HG03066 (cell line): ENCODE measurements around the gene CKAP2L.
A peak's percentile ranks its signal among the peaks of the same experiment; 100 is the strongest.

Experiments used
- ATAC-seq: cut with Tn5 transposase; IDR thresholded peaks from one replicate; pipeline ENCODE4 v1.9.1; 2021; ENCODE audit warnings: low read depth; ENCODE audit not compliant: unreplicated experiment

CKAP2L gene

DNA sequence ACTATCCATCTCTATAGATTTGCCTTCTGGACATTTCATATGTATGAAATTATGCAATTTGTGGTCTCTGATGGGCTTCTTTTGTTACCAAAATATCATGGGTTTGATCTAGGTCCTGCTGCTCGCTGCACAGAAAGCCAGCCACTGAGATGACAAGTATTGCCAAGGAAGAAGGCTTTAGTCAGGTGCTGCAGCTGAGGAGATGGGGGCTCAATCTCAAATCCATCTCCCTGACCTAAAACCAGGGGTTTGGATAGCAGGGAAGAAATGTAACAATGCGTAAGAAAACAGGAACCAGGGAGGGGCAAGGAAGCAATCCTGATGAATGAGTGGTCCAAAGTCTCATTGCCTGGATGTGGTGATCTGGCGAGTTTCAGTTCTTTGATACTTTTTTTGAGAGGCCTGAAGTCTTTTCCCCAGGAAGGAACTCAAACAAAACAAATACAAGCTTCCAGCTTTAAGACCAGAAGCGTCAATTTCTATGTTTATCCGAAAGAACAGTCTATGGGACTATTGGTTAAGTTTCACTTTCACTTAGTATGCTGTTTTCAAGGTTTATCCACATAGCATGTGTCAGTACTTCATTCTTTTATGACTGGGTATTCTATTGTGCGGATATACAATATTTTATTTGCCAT, 3.4 kb upstream of the CKAP2L start:
- ATAC-seq: no peak

DNA sequence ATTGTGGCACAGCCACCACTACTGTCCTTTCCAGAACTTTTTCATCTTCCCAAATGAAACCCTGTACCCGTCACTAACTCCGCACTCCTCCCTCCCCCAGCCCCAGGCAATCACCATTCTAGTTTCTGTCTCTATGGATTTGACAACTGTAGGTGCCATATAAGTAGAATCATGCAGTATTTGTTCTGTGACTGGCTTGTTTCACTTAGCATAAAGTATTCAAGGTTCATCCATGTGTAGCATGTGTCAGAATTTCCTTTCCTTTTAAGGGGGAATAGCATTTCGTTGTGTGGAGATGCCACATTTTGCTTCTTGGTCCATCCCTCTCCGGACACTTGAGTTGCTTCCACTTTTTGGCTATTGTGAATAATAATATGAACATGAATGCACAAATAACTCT, 842 bp upstream of the CKAP2L start:
- ATAC-seq: no peak

DNA sequence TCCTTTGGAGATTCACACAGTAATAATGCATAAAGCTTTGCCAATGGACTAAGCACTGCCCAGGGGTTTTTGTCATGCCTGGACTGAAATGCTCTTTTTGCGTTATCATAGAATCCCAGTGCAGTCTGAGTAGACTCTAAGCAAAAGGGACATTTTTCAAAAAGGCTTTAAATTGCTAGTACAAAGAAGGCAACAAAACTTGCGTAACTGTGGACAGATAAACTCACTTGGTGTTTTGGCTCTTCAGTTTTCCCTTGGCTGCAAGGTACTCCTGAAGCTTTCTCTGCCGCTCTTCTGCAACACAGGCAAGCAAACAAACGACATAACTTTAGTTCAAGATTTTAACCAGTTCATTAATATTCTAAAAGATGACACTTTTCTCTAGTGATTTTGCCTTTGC, 2.1 kb downstream of the CKAP2L start:
- ATAC-seq: no peak

DNA sequence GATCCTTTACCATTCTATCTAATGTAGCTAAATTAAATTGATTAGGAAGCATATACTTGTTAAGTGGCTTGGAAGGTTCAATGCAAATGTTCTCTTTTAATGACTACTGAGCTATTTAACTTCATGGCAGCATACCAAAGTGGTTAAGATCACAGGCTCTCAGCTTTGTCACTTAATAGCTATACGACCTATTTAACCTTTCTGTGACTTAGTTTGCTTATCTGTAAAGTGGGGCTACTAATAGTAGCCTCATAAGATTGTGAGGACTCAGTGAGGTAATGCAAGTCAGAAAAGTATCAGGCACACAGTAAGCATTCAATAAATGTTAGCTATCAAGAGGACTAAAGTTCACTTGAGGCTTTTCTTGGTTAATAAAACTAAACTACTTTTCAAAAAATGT, 4.3 kb downstream of the CKAP2L start:
- ATAC-seq: no peak

DNA sequence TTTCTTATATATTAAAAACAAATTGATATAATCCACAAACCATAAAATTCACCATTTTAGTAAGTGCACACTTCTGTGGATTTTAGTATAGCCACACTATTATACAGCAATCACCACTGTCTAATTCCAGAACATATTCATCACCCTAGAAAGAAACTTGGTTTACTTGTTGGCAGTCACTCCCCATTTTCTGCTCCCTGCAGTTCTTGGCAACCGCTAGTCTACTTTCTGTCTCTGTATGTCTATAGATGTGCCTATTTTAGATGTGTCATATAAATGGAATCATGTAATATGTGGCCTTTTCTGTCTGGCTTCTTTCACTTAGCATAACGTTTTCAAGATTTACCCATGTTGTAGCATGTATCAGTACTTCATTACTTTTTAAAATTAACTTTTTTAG, 5.7 kb downstream of the CKAP2L start:
- no peak for ATAC-seq

DNA sequence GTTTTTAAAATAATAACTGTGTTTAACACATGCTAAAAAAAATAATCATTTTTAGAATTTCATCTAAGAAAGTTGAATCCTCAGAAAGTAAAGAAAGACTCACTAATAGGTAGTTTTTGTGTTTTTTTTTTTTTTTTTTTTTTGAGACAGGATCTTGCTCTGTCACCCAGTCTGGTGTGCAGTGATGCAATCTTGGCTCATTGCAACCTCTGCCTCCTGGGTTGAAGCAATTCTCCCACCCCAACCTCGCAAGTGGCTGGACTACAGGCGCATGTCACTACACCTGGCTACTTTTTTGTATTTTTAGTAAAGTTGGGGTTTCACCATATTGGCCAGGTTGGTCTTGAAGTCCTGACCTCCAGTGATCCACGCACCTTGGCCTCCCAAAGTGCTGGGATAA, 7.1 kb downstream of the CKAP2L start:
- no peak for ATAC-seq

DNA sequence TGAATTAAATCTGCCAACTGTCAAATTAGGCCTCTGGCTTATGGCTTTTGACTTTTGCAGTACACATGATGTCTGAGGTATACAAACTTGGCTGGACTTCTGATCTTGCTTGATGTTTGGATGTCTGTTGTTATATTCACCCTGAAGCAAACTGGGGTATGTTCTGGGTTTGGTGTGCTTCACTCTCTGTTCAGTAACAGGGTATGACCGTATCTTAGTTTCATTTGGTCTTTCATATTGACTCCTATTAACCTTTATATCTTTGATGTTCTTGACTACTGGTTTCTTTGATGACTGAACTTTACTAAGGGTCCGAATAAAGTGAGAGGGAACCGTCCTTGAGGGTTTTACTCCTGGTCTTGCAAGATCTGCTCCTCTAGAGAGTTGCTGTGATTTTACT, 8.2 kb downstream of the CKAP2L start:
- ATAC-seq: no peak

DNA sequence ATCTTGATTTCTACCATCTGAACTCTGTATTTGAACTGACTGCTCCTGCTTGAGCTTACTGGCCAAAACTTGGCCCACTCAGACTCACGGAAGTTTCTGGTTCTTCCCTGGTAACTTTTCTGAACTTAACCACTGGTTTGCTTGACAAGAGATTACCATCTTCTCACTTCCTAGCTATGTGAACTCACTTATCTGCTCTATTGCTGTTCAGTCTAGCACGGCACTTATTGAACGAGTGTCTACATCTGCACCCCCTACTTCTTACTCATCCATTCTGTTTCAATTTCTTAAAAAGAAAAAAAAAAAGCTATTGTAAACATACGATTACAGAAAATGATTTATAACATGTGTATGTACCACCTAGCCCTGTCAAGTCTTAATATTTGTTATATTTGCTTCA, 9.0 kb downstream of the CKAP2L start:
- no peak for ATAC-seq

DNA sequence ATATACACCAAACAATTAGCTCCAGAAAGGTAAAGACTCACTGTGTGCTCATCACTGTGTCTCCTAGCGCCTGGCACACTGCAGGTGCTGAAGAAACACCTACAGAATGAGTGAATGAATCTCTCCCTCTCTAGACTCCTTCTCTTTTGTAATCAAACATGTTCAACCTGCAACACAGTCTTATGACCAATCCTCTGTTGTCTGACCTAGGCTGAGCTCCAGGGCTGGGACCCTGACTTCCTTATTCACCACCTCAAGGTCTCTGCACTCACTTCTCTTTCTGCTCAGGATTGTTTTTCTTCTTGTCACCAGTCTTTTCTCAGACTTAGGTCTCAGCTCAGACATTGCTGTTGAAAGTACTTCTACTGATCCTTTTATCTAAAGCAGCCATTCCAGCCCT, 9.8 kb downstream of the CKAP2L start:
- no peak for ATAC-seq

DNA sequence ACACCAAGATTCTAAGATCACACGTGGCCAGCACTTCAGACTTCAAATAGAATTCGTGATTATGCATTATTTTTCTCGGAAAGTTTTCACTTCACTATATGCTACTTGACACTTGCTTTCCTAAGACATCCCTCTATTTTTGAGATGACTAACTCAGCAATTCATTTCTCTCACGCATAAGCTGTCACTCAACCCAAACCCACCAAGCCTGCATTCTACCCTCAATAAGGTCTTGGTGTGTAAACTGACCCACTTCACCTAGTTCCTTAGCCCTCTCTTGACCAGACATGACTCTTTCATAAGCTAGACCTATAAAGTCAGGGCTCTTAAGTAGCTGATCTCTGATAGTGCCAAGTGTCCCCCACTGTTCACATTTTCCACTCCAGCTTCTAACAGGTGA, 11.7 kb downstream of the CKAP2L start:
- ATAC-seq: no peak

DNA sequence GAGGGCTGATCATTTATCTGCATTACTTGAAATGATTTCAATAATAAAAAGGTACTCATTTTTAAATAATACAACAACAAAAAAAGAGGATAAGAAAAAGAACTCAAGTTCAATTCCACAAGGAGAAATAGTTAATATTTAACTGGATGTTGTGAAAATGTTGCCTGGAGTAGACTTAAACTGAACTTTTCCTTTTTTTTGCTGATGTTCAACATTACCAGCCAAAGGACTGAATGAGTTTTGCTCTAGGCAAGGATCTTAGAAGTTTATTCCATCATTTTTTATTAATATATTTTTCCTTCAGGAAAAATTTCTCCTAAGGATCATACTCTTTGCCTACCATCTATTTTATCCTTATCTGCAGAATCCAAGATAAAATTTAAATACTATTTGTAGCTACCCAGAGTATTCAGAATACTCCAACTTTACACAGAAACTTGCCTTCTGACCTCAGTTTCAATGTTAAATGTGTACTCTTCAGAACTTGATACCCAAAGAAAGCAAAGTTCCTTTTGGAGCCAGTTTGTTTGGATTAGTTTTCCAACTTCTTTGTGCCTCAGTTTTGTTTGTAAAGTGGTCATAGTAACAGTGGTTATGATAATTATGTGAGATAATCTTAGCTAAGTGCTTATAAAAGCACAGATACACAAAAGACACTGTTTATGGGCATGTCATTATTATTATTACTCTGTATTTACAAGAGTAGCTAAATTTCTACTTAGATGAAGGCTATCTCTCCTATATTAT, 12.8 kb downstream of the CKAP2L start:
- ATAC-seq: no peak

DNA sequence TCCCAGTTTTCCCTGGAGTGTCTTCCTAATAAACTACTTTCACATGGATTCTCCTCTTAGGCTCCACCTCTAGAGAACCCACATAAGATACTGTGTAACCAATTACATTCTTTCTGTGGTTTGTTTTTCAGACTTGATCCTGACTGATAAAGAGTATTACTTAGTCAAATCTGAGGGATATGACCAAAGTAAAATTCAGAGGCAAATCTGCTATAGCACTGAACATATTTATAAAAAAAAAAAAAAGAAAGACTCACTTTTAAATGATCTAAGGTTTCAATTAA, 13.9 kb downstream of the CKAP2L start:
- no peak for ATAC-seq

DNA sequence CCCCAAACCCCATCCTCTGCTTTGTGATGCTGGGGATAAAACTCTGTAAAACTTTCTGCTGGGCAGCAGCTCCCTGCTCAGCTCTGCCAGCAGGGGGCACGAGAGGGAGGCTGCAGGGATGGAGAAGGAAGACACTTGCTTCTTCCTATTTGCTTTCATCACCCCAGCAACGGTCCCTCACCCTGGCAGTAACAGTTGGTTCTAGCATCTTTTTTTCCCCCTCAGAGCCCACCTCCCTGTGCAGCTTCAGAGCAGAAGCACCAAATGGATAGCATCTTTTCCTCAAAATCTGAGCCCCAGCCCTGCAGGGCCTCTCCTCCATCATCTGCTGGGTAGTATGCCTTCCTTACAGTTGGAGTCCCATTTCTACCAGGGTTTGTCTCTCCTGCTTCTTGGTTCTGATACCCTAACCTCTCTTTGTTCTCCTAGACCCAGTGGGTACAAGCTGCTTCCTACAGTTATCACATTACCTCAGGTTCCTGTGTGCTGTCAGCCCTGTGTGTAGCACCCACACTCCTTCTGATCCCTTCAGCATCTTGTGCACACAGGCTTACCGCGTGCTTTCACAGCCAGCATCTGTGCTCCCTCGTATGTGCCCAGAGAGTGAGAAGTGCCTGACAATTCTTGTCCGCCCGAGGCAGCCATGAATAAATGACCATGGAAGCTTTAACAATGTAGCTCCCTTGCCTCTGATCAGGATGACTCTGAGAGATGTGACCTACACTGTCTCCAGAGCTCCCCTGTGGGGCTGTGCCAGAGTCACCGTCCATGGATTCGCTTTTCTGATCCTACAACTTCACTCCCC, 14.5 kb downstream of the CKAP2L start:
- peak; percentile 65 for ATAC-seq

DNA sequence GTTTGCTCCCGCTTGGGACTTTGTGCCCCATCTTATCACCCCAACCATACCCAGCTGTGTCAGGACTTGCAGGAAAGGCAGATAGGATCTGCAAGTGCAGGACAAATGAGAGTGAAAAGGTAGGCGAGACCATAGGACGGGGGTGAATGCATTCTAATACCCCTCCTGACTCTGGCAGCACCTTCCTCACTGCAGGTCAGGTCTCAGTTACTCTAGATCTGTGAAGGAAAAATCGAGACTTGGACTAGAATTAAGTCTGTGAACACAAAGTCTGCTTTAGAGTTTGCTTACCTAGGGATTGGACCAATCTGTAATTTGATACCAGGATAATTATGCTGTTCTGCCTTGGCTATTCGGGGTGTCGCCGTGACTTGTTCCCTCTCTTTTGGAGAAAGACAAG, 23.9 kb downstream of the CKAP2L start:
- no peak for ATAC-seq

DNA sequence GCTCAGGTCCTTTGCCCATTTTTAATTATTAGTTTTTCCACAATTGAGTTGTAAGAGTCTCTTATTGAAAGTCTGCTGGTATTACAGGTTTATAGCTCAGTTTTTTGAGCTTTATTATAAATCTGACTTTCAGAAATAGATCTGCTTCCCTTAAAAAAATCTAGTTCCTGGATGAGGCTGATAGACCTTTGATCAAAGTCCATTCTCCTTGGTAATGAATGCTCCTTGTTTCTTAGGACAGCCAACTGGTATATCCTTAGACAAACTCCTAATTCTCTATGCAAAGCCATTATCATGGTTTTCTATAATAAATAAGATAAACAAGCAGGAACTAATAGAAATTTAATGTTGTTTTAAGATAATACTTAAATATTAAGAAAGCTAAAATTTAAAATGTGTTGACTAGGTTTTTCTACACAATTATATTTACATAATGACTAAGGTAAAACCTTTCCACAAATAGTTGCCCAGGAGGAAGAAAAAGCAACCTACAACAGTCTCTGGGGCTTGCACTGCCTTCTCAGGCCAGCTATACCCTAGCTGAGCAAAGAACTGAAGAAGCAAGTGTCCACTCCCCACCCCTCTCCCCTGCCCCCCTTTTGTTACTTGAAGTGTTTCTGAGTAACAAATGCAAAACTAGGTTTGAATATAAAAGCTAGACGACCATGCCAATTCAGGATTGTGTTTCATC, 26.7 kb downstream of the CKAP2L start:
- ATAC-seq: no peak

DNA sequence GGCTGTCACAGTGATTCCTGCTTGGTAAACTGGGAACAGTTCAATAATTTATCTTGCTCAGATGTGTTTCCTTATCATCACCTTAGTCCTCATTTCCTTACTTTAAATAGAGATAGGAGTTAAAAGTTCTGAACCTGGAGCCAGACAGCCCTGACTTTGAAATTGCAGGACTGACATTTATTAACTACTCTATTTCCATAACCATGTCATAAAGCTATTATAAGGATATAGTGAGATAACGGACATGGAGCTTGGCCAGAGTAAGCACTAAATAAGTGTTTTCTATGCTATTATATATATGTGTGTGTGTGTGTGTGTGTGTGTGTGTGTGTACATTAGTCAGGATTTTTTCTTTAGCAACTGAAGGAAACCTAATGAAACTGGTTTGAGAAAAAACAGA, 30.5 kb downstream of the CKAP2L start:
- ATAC-seq: no peak

DNA sequence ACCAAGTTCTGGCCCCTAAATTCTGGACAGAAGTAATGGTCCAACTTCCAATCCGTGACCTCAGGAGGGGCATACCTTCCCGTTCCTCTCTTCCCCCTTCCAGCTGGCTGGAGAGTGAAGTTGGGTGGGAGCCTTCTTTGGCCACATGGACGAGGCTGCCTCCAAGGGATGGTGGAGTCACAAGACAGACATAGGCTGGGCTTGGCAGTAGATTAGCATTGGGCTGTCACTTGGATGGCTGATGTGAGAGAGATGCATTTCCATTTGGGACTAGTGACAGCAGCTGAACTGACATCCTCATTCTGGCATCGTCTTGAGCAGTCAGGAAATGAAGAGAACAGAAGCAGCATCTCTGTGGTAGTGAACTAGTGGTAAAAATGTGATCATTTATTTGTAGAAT, 31.0 kb downstream of the CKAP2L start:
- ATAC-seq: no peak

DNA sequence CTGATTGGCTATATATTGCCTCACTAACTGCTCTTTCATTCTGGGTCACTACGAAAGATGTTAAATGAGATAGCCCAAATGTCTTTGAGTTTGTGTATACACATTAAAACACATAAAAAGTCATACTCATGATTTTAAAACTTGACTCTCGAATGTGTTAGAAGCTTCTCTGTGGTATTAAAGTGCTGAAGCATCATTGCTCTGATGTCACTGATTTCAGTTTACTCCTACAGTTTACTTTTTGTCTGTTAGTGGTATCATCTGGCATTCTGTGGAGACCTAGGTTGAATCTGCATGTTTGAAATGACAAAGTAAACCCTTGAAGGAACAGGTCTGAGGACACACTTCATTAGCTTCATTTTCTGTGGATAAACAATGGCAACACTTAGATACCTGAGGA, 32.9 kb downstream of the CKAP2L start:
- ATAC-seq: no peak

DNA sequence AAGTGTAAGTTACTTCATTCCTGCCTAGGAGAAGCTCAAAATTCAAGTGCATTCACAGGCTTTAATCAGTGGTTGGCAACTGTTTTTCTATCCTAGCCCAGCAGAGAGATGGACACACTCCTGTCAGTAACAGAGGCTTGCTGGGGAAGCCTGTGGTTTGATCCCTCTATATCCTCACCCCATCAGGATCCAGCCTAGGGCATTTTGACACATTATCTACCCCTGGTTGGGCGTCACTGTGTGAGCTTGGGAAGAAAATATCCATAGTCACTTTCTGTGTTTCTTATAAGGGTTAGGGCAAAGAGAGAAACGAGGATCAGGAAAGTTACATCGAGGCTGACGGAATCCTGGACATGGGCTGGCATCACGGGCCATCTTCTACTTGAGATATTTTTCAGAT, 33.6 kb downstream of the CKAP2L start:
- ATAC-seq: no peak

DNA sequence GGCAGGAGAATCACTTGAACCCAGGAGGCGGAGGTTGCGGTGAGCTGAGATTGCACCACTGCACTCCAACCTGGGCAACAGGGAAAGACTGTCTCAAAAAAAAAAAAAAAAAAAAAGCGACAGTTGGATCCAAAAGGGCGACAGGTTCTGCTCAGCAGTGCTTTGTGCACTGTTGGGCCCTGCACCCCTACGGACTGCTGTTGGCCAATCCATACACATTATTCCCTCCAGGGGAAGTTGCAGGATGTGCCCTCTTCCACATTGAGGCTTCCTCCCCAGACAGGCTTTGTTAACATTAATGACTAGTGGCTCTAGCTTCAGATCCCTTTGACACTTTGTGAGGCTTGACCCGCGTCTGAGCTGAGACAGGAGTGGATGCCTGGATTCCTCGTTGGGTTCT, 34.2 kb downstream of the CKAP2L start:
- ATAC-seq: no peak

DNA sequence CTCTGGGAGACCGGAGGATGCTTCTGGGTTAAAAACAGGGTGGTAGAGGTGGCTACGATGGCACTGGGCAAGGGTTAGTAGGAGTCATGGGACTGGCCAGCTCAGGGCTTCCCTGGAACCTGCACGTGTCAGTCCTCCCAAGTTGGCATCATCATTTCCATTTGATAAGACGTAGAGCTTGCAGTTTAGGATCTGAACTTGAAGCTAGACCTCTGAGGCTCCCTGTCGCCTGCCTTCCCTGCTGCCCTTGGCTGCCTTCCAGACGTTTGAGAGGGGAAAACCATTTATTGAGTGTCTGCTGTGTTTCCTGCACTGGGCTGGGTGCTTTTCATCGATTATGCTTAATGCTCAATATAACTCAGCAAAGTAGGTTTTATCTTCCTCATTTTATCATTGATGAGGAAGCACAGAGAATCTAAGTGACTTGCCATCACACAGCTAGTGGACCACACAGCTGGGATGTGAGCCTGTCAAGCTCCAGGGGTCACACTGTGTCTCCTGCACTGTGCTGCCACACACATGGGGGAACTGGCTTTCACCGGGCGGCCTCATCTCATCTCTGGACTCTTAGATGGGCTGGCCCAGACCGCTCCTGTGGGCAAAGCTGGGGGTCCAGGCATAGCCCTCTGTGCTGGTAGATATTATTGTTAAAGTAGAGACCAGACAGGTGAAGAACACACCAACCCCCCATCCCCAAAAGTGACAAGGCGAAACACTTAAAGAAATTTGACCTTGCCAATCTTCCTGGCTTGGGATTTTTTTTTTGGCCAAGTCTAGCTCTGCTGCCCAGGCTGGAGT, 35.8 kb downstream of the CKAP2L start:
- ATAC-seq: no peak
